Stimulated activated CD8-positive, alpha-beta memory T cell treated with anti-CD3 and anti-CD28 coated beads, Interleukin-12 subunit alpha, Interleukin-12 subunit beta, amount 100 ng/mL, for 4 hours (primary cell): ENCODE data around the gene CFAP46.
"Not testable (repeated sequence)": the region's sequence is repeated elsewhere in the genome, so short reads cannot be mapped to it uniquely, and the experiment has no call there.

Experiments
- DNase-seq: peaks from one replicate; pipeline ENCODE4 v3.0.0-alpha.2; 2020; ENCODE audit warnings: low read depth

CFAP46 gene

DNA sequence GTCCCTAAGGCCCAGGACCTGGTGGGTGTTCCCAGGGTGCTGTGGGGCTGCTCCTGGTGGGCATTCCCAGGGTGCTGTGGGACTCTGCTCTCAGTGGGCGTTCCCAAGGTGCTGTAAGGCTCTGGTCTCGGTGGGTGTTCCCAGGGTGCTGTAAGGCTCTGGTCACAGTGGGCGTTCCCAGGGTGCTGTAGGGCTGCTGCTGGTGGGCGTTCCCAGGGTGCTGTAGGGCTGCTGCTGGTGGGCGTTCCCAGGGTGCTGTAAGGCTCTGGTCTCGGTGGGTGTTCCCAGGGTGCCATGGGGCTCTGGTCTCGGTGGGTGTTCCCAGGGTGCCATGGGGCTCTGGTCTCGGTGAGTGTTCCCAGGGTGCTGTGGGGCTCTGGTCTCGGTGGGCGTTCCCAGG is 99.1 kb downstream of the CFAP46 start:
- DNase-seq, result not testable (repeated sequence)

DNA sequence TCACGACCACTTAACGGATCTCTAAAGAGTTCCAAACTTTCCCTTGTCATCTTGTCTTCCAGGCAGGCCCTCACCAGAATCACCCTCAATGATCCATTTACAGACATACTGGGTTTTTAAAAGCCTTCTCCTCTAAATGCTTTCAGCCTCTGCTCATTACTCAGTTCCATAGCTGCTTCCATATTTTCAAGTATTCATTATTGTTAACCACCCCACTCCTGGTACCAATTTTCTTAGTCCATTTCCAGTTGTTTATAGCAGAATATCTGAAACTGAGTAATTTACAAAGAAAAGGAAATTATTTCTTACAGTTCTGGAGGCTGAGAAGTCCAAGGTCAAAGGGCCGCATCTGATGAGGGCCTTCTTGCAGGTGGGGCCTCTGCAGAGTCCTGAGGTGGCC is 100.0 kb downstream of the CFAP46 start:
- no peak for DNase-seq

DNA sequence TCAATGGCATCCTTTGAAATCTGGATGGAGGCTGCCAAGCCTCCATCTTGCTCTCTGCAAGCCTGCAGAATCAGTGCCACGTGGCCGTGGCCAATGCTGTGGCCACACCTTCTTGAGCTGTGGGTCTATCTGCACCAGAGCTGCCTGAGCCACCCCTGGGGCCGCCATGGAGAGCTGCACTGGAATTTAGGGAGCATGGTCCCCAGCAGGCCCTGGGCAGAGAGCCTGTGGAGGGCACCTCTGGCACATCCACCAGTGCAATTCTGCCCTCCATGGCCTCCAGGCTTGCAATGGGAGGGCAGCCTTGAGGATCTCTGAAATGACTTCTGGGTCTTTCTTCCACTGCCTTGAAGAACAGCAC is 100.8 kb downstream of the CFAP46 start:
- no peak for DNase-seq

DNA sequence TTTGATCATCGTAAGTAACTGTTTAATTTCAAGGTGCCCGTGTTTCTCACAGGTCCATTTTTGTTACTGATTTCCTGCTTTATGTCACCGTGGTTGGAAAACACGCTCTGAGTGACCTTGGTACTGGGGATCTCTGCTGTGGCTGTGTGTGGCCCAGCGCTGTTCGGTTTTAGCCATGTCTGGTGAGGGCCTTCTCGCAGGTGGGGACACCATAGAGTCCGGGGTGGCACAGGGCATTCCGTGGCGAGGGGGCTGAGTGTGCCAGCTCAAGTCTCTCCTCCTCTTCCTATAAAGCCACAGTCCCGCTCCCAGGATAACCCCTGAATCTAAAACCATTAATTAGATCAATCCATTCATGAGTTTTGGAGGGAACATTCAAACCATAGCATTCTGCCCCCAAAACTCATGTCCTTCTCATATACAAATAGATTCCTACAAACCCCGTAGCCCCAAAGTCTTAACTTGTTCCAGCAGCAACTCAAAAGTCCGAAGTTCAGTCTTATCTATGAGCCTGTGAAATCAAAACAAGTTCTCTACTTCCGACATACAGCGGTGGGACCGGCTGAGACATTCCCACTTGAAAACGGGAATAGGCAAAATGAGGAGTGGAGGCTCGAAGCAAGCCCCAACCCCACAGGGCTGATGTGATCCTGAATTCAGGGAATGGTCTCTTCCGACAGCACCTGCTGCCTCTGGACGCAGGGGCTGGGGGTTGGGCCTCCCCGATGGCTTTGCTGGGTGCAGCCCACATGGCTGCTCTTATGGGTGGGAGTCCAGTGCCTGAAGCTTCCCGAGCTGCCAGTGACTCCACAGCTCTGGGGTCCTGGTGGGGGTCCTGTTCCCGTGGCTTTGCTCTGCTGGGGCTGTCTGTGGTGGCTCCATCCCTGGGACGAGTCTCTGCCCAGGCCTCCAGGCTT is 101.4 kb downstream of the CFAP46 start:
- DNase-seq, result no peak

DNA sequence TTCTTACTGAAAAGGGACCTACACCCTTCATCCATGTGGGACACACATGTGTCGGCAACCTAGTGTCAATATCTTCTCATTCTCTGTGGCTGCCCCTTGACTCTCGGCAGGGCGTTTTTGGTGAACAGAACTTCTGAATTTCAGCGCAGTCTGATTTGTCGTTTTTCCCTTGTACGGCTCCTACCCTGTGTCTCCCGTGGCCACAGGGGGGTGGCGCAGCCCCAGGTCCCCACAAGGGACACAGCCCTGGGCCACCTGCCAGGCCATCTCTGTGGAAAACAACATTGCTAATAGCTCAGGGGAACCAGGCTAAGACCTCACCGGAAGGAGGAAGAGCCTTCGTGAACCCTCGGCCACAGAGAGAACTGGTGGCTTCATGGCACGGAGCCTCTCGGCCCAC is 103.3 kb downstream of the CFAP46 start:
- no peak for DNase-seq

DNA sequence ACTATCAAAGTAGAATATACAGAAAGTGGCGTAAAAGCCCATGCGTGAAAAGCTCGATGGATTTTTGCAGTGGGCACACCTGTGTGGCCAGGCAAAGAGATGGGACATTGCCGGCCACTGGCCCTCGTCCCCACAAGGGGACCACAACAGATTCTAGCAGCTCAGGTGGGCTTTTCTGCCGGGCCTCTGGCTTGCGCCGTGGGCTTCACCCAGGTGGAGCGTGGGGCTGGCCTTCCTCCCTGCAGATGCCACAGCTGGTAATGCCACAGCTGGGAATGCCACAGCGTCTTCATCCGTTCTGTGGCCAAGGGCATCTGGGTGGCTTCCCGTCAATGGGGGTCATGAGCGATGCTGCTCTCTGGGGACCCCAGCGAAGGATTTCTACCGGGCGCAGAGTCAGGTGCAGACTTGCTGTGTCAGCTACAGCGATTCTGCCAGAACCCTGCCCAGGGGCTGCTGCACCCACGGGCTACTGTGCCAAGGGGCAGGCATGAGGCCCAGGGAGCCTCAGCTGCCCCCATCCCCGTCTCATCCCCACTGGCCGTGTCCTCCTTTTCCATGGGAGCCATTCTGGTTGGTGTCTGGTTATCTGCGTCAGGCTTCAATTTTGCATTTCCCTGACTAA is 103.9 kb downstream of the CFAP46 start:
- no peak for DNase-seq

DNA sequence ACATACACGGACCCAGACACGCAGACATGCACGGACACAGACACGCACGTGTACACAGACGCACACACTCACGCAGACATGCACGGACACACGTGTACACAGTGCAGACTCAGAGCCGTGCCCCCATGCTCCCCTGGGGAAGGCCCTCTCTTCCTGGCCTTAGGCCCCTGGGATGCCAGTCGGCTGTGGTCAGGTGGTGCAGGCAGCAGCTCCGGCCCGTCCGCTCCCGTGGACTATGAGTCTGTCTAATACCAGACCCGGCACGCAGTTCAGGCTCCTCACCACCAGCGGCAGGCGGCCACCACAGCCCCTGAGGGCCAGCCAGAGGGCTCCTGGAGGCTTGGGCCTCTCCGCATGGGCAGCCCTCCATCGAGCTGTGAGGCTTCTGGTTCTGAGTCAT is 104.5 kb downstream of the CFAP46 start:
- no peak for DNase-seq

DNA sequence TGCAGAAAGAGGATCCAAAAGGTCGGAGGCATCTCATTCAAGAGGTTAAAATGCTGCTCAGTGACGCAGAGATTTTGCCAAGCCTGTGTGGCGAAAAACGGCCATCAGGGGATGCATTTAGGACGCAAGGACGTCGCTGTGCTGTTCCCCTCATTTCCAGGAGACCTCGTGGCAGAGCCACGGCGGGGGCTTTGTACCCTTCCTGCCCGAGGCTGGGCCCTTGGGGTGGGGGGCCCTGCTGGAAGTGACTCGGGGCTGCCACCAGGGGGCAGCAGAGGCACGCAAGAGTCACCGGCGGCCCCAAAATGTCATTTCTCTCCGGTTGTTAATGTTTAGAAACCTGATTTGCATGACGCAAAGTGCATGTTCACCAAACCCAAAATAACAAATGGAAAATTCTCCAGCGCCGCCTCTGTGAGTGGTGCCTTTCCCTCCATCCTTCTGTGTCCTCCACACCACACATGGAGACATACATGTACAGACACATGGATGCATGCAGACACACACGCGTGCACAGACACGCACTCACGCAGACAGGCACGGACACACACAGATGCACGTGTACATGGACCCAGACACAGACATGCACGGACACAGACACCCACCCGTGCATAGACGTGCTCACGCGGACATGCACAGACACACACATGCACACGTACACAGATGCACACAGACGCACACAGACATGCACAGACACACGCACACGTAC is 105.4 kb downstream of the CFAP46 start:
- no peak for DNase-seq

DNA sequence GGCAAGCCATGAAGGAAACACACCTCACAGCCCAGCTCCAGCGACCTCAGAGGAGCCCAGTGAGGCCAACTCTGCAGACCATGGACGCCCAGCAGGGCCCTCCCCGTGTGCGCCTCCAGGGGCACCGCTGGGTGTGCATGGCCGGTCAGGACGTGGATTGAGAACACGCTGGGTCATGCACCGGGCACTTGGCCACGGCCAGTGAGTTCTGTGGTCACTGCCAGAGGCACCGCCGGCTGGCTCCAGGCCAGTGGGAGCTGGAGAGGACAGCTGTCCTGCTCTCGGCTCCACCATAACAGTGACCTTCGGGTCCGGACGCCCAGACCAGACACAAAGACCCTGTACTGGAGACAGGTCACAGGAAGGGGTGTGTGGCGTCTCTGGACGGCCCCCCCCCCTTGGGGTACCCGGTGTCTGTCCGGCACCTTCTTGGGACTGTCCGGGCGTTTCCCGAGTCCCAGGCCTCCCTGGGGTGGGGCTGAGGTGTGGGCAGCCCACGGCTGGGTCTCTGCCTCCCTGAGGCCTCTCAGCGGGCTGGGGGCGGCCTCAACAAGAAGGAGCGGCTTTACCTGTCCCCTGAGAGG is 106.0 kb downstream of the CFAP46 start:
- no peak for DNase-seq

DNA sequence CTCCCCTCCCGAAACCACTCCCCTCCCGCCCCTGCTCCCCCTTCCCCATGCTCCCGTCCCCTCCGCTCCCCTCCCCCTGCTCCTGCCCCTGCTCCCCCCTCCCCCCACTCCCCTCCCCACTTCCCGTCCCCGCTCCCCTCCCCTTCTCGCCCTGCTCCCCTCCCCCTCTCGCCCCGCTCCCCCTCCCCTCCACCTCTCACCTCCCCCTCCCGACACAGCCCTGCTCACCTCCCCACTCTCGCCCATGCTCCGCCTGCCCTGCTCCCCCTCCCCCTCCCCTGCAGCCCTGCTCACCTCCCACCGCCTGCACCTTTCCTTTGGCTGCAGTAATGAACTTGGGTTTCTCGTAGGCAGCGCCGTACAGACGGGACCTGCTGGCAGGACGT is 106.5 kb downstream of the CFAP46 start:
- no peak for DNase-seq

DNA sequence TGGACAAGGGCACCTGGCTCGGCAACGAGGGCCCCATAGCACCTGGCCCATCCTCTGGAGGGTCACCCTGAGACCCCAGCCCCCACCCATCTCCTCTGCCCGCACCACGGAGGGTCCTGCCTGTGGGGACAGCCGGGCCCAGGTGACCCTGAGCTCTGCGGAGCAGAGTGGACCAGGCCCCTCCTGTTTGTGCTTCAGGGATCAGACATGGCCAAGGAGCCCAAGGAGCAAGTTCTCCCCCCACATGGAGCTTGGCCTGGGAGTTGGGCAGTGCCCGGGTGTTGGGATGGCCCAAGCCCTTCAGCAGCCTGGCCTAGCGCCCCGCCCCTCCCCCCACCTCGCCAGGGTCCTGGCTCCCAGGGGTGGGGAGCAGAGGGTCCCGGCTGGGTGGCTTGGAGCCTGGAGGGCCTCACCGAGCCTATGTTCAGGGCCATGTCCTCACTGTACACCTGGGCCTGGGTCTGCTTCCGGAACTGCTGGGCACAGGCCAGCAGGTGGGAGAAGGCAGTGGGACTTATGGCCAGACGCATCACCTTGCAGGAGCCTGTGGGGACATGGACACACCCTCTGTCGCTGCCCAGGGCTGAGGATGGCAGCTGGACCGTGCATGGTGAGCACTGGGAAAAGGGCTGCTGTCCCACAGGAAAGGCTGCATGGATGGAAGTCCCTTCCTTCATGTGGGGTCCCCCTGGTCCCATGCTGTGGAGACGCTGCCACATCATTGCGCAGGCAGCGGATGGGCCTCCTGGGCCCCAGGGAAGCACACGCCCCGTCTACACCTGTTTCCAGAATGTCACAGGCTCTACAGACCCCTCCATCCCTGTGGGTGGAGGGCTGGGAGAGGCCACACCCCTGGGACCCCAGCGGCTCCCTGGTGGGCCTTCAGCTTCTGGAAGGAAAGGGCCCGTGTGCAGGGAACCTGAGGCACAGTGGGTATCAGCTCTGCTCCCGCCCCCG is 107.2 kb downstream of the CFAP46 start:
- no peak for DNase-seq

DNA sequence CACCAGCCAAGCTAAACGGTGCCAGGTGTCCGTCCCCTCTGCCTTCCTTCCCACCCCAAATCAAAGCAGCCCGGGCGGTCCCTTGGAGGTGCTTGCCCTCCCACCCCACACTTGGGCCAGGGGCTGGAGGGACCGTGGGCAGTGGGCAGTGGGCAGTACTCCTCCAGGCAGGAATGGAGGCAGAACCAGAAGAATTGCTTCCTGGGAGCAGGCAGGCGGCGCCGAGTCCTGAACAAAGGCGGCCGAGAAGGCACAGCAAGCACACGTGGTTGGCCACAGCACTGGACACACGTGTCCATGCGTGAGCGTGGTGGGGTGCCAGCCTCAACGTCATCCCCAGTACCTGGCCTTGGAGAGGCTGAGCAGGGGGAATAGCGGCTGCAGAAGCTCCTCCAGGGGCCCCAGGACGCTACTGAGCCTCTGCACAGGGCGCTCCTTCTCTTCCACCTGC is 108.0 kb downstream of the CFAP46 start:
- DNase-seq, result no peak

DNA sequence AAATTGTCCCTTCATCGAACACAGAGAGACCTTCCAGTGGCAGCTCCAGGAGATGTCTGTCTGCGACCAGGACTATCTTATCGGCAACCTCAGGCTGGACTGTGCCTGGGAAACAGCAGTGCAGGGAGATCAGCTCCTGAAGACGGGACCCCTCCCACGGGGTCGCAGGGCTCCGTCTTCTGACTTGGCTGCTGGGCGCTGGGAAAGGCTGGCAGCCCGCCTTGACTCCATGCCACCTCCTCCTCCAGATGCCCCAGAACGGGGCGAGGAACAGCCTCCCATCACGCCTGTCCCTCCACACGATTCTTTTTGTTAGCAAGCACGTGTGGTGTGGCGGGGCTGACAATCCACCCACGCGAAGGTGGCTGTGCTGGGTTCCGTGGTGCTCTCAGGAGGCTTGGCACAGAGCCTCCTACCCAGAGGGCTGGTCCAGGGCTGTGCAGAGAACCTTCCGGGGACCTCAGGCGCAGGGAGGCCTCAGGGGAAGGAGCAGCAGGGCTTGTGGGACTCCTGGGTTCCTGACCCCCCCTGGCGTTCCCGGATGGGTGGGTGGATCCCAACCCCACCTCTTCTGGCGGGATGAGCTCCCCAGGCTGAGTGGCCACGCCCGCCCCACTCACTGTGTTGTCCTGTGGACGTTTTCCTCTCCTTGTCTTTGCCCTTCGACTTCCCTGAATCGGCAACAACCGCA is 108.8 kb downstream of the CFAP46 start:
- DNase-seq, result no peak

DNA sequence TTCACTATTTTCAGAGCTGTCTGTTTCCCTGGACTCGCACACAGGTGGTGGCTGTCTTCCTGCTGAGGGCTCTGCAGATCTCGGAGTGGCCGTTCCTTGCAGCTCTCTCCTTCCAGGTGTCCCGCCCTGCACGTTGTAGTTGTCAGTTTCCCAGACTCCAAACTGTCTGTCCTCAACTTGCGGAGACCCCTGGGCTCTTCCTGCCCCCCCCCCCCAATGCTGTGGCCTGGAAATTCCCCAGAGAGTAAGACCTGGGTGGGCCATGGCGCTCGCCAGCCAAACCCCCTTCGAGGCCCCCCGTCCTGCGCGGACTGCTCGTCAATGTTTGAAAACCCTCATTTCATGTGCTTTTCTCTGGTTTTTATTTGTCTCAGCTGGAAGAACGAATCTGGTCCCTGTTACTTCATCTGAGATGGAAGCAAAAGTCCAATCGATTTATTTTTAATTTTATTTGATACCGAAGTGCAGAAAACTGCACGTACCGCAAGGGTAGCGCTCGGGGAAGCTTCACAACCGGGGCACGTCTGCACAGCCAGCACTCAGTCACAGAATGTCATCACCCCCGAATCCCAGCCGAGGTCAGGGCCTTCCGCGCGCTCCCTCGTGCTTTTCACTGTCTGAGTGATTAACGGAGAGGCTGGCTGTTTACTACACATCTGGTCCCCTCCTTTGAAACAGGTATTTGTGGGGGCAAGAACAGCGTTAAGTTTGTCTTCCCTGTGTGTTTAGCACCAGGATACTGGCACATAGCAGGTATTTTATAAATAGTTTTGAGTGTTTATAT is 110.0 kb downstream of the CFAP46 start:
- no peak for DNase-seq

DNA sequence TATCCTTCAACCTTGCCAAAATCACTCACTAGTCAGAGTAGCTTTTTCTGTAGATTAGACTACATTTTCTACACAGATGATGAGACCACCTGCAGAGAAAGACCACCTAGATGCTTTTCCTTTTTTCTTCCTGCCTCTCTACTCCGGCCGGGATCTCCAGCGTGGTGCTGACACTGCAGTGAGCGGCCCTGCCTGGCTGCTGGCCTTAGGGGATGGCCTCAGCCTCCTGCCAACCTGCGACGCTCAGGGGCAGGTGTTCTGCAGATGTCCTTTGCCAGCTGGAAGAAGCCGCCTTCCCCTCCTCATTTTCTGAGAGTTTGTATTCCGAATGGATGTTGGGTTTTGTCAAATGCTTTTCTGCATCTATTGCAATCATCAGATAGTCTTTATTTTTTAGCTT is 113.0 kb downstream of the CFAP46 start:
- no peak for DNase-seq

DNA sequence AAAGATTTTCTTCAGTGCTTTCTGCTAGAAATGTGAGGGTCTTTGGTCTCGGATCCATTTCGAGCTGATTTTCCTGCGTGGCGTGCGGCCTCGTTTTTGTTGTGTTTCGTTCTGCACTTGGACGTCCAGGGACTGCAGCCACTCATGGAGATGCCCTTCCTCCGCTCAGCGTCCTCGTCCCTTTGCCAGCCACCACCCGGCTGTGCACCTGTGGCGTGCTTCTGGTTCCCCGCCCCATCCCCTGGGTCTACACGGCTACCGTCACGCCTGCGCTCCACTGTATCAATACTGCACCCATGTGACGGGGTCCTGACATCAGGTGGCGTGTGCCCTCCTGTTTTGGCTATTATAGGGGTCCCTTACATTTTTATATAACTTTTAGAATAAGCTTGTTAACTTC is 113.7 kb downstream of the CFAP46 start:
- no peak for DNase-seq

DNA sequence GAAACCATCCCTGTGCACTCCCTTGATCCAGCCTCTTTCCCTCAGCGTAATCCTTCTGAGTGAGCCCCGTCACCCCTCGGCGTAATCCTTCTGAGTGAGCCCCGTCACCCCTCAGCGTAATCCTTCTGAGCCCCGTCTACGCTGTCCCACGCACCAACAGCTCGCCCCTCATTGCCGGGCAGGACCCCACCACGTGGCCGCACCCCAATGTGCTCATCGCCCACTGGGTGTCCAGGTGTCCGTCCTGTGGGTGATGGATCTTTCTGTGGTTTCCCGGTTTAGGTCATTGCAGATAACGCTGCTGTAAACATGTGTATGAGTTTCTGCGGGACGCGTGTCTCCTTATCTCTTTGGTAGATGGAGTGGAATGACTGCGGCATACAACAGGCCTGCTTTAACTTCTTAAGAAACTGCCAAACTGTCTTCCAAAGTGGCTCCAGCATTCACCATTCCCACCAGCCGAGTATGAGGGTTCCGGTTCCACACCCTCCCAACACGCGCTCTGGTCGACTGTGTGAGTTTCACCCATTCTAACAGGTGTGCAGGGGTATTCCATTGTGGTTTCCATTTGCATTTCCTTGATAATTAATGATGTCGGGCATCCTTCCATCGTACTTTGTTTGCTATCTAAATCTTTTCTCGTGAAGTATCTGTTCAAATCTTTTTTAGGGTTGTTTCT is 114.4 kb downstream of the CFAP46 start:
- DNase-seq, result no peak

DNA sequence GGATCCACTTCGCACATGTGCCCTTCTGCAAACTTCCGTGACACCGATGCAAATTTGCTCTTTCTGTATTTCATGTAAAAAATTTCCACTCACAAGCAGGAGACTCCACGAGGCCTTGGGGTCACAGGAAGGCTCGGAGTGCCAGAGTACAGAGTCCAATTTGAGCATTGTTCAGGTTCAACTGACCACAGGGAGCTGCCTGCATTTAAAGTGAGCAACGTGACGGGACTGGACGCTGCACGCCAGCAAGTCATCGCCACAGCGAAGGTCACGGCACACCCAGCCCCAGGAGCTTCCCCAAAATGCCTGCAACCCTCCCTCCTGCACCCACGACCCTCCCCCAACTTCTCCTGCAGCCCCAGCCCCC is 115.0 kb downstream of the CFAP46 start:
- no peak for DNase-seq
